ENCODE results near the gene HMGXB4. TPM values are rescaled to one million over a fixed set of nuclear protein-coding genes. Genes with fewer than 3 reads are reported as not detected.

HMGXB4 gene
- total and polyA plus RNA-seq, 7 experiments from 2014 or later = 12.2 to 39.1 (median 24.1) TPM

DNA sequence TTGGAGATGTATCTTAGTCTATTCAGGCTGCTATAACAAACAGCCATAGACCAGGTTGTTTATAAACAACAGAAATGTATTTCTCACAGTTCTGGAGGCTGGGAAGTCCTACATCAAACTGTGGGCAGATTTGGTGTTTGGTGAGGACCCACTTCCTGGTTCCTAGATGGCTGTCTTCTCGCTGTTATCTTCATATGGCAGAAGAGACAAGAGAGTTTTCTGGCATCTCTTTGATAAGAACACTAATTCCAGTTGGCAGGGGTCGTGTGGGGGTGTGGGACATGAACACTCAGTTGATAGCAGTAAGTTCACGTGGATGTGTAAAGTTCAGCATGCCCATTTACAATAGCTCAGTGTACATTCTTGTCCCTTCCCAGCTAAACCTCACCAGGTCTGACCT is 41.3 kb upstream of the HMGXB4 start:
- H3K27me3 Mint-ChIP-seq = peaks cover 4 to 12% (median 9%) of the 10 kb centered on the region in 5 donors
- intact Hi-C loops (cut with micrococcal nuclease) = no loop called here
- Histone ChIP-seq H3K27me3 (ENCODE audit: control insufficient read depth in 2 of 2, insufficient read depth in 2 of 2, low read length in 2 of 2) (no peaks in the 10 kb centered on the region), H3K9me3 (ENCODE audit: control insufficient read depth in 2 of 3, low read length in 3 of 3) (no peaks in the 10 kb centered on the region), H3K4me3 (ENCODE audit: low read length) (no peak overlapping the region), H3K4me1 (ENCODE audit: control insufficient read depth in 2 of 2, insufficient read depth in 2 of 2, low read length in 2 of 2) (no peaks in the 10 kb centered on the region), H3K27ac (ENCODE audit: low read depth, low read length) (no peak overlapping the region), H3K36me3 (ENCODE audit: control insufficient read depth in 2 of 3, insufficient read depth in 3 of 3, low read length in 3 of 3) (no peaks in the 10 kb centered on the region)
- H3K4me3 Mint-ChIP-seq = no peak overlapping the region
- DNase-seq (no peak), ATAC-seq (no peak)
- peaks cover 0 to 2% (median 0%) of the 10 kb centered on the region in 7 donors for H3K4me1 Mint-ChIP-seq
- peaks cover 0 to 5% (median 0%) of the 10 kb centered on the region in 11 donors for H3K9me3 Mint-ChIP-seq
- H3K36me3 Mint-ChIP-seq = peaks cover 0 to 1% (median 0%) of the 10 kb centered on the region in 5 donors
- H3K27ac Mint-ChIP-seq = no peak overlapping the region
- ChIA-PET CTCF (no interaction called here), POLR2A (no interaction called here)

DNA sequence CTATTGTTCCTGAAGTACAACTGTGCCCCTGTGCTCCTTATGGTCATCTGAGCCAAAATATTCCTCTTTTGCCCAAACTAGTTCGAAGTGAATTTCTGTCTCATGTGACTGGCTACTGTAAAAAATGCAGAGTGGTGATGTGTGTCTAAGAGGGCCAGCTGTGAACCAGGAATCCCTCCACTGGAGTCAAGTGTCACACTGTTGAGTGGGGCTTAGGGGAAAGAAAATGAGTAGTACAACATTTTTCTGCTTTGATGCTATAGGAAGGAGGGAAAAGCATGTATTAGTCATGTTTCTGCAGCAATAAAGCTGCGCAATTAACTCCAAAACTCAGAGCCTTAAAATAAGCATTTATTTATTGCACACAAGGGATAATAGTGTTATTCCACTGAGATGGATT is 39.8 kb upstream of the HMGXB4 start:
- Histone ChIP-seq H3K27me3 (ENCODE audit: control insufficient read depth in 2 of 2, insufficient read depth in 2 of 2, low read length in 2 of 2) (no peaks in the 10 kb centered on the region), H3K27ac (ENCODE audit: low read depth, low read length) (no peak overlapping the region), H3K4me3 (ENCODE audit: low read length) (no peak overlapping the region), H3K36me3 (ENCODE audit: control insufficient read depth in 2 of 3, insufficient read depth in 3 of 3, low read length in 3 of 3) (no peaks in the 10 kb centered on the region), H3K4me1 (ENCODE audit: control insufficient read depth in 2 of 2, insufficient read depth in 2 of 2, low read length in 2 of 2) (no peaks in the 10 kb centered on the region), H3K9me3 (ENCODE audit: control insufficient read depth in 2 of 3, low read length in 3 of 3) (no peaks in the 10 kb centered on the region)
- H3K36me3 Mint-ChIP-seq = peaks cover 0 to 1% (median 0%) of the 10 kb centered on the region in 5 donors
- H3K4me1 Mint-ChIP-seq = peaks cover 0 to 2% (median 0%) of the 10 kb centered on the region in 7 donors
- H3K4me3 Mint-ChIP-seq = no peak overlapping the region
- H3K27me3 Mint-ChIP-seq = peaks cover 4 to 16% (median 10%) of the 10 kb centered on the region in 5 donors
- DNase-seq (no peak), ATAC-seq (no peak)
- intact Hi-C loops (cut with micrococcal nuclease) = no loop called here
- POLR2A ChIA-PET = no interaction called here
- no peak overlapping the region for H3K27ac Mint-ChIP-seq
- H3K9me3 Mint-ChIP-seq = peaks cover 0 to 5% (median 0%) of the 10 kb centered on the region in 11 donors
- CTCF ChIA-PET = no interaction called here

DNA sequence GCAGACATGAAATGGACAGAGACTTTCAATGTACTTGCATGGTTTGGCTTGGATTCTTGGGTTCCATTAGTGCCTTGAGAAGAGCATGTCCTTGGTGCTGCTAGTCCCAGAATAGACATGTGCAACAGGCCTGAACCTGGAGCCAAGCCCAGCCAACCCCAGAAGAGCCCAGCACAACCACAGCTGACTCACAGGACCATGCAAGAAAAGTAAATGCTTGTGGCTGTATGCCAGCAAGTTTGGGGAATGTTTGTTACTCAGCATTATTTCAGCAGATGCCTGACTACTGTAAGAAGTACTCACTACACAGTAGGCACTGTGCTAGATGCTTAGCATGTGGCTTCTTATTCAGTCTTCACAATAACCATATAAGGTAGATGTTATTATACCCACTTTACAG is 39.2 kb upstream of the HMGXB4 start:
- Mint-ChIP-seq H3K4me1 (peaks cover 0 to 2% (median 0%) of the 10 kb centered on the region in 7 donors), H3K27ac (no peak overlapping the region), H3K27me3 (peaks cover 4 to 19% (median 15%) of the 10 kb centered on the region in 5 donors), H3K4me3 (no peak overlapping the region), H3K36me3 (peaks cover 0 to 1% (median 0%) of the 10 kb centered on the region in 5 donors), H3K9me3 (peaks cover 0 to 5% (median 0%) of the 10 kb centered on the region in 11 donors)
- intact Hi-C loops (cut with micrococcal nuclease) = no loop called here
- H3K4me3 ChIP-seq (ENCODE audit: low read length) = no peak overlapping the region
- H3K9me3 ChIP-seq (ENCODE audit: control insufficient read depth in 2 of 3, low read length in 3 of 3) = no peaks in the 10 kb centered on the region
- DNase-seq (no peak), ATAC-seq (no peak)
- H3K27ac ChIP-seq (ENCODE audit: low read depth, low read length) = no peak overlapping the region
- no peaks in the 10 kb centered on the region for H3K36me3 ChIP-seq (ENCODE audit: control insufficient read depth in 2 of 3, insufficient read depth in 3 of 3, low read length in 3 of 3)
- CTCF ChIA-PET = no interaction called here
- POLR2A ChIA-PET = no interaction called here
- H3K4me1 ChIP-seq (ENCODE audit: control insufficient read depth in 2 of 2, insufficient read depth in 2 of 2, low read length in 2 of 2) = no peaks in the 10 kb centered on the region
- H3K27me3 ChIP-seq (ENCODE audit: control insufficient read depth in 2 of 2, insufficient read depth in 2 of 2, low read length in 2 of 2) = no peaks in the 10 kb centered on the region

DNA sequence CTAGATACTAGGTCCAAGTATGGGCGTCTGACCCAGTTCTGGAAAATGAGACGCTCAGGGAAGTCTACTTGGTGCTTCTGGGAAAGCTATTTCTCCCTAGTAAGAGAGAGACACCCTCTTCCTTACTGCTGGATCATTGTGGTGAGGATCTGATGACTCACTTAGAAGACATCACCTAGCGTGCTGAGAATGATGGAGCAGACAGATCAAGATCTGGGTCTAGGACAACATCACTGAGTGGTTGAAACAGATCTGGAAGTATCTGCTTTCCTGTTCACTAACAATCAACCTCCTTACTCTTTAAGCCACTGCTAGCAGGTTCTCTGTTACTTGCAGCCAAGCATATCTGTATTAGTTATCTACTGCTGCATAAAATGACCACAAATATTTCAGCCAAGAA is 38.3 kb upstream of the HMGXB4 start:
- H3K4me3 Mint-ChIP-seq = no peak overlapping the region
- H3K9me3 Mint-ChIP-seq = peaks cover 0 to 2% (median 0%) of the 10 kb centered on the region in 11 donors
- intact Hi-C loops (cut with micrococcal nuclease) = no loop called here
- ChIA-PET POLR2A (no interaction called here), CTCF (no interaction called here)
- Histone ChIP-seq H3K4me1 (ENCODE audit: control insufficient read depth in 2 of 2, insufficient read depth in 2 of 2, low read length in 2 of 2) (no peaks in the 10 kb centered on the region), H3K36me3 (ENCODE audit: control insufficient read depth in 2 of 3, insufficient read depth in 3 of 3, low read length in 3 of 3) (no peaks in the 10 kb centered on the region), H3K4me3 (ENCODE audit: low read length) (no peak overlapping the region), H3K27ac (ENCODE audit: low read depth, low read length) (no peak overlapping the region), H3K27me3 (ENCODE audit: control insufficient read depth in 2 of 2, insufficient read depth in 2 of 2, low read length in 2 of 2) (no peaks in the 10 kb centered on the region), H3K9me3 (ENCODE audit: control insufficient read depth in 2 of 3, low read length in 3 of 3) (no peaks in the 10 kb centered on the region)
- H3K4me1 Mint-ChIP-seq = peaks cover 0 to 2% (median 0%) of the 10 kb centered on the region in 7 donors
- DNase-seq (no peak), ATAC-seq (no peak)
- H3K27ac Mint-ChIP-seq = no peak overlapping the region
- H3K36me3 Mint-ChIP-seq = no peaks in the 10 kb centered on the region
- H3K27me3 Mint-ChIP-seq = peaks cover 5 to 19% (median 16%) of the 10 kb centered on the region in 5 donors

- Histone ChIP-seq H3K4me1 (ENCODE audit: control insufficient read depth in 2 of 2, insufficient read depth in 2 of 2, low read length in 2 of 2) (no peaks in the 10 kb centered on the region), H3K36me3 (ENCODE audit: control insufficient read depth in 2 of 3, insufficient read depth in 3 of 3, low read length in 3 of 3) (no peaks in the 10 kb centered on the region), H3K27me3 (ENCODE audit: control insufficient read depth in 2 of 2, insufficient read depth in 2 of 2, low read length in 2 of 2) (no peaks in the 10 kb centered on the region), H3K9me3 (ENCODE audit: control insufficient read depth in 2 of 3, low read length in 3 of 3) (no peaks in the 10 kb centered on the region), H3K4me3 (ENCODE audit: low read length) (no peak overlapping the region), H3K27ac (ENCODE audit: low read depth, low read length) (no peak overlapping the region)
- ATAC-seq (no peak), DNase-seq (no peak)
- ChIA-PET POLR2A (no interaction called here), CTCF (no interaction called here)
- Mint-ChIP-seq H3K4me3 (no peak overlapping the region), H3K27ac (no peak overlapping the region), H3K4me1 (peaks cover 0 to 2% (median 0%) of the 10 kb centered on the region in 7 donors), H3K27me3 (peaks cover 6 to 23% (median 17%) of the 10 kb centered on the region in 5 donors), H3K9me3 (no peaks in the 10 kb centered on the region), H3K36me3 (no peaks in the 10 kb centered on the region)
- intact Hi-C loops (cut with micrococcal nuclease) = no loop called here
Measured at GRCh38 chr22:35220221-35220620, 37.1 kb upstream of the HMGXB4 start.

- no peaks in the 10 kb centered on the region for H3K4me1 ChIP-seq (ENCODE audit: control insufficient read depth in 2 of 2, insufficient read depth in 2 of 2, low read length in 2 of 2)
- no peaks in the 10 kb centered on the region for H3K9me3 ChIP-seq (ENCODE audit: control insufficient read depth in 2 of 3, low read length in 3 of 3)
- Mint-ChIP-seq H3K27me3 (peaks cover 2 to 37% (median 23%) of the 10 kb centered on the region in 5 donors), H3K9me3 (peaks cover 0 to 4% (median 0%) of the 10 kb centered on the region in 11 donors), H3K4me3 (no peak overlapping the region), H3K4me1 (peaks cover 0 to under 1% (median 0%) of the 10 kb centered on the region in 7 donors), H3K36me3 (no peaks in the 10 kb centered on the region), H3K27ac (no peak overlapping the region)
- ChIA-PET CTCF (no interaction called here), POLR2A (no interaction called here)
- no peaks in the 10 kb centered on the region for H3K27me3 ChIP-seq (ENCODE audit: control insufficient read depth in 2 of 2, insufficient read depth in 2 of 2, low read length in 2 of 2)
- no peak overlapping the region for H3K27ac ChIP-seq (ENCODE audit: low read depth, low read length)
- intact Hi-C loops (cut with micrococcal nuclease) = no loop called here
- DNase-seq = no peak
- ATAC-seq = no peak
- no peak overlapping the region for H3K4me3 ChIP-seq (ENCODE audit: low read length)
- H3K36me3 ChIP-seq (ENCODE audit: control insufficient read depth in 2 of 3, insufficient read depth in 3 of 3, low read length in 3 of 3) = no peaks in the 10 kb centered on the region
Measured at GRCh38 chr22:35225010-35225409, 32.3 kb upstream of the HMGXB4 start.

DNA sequence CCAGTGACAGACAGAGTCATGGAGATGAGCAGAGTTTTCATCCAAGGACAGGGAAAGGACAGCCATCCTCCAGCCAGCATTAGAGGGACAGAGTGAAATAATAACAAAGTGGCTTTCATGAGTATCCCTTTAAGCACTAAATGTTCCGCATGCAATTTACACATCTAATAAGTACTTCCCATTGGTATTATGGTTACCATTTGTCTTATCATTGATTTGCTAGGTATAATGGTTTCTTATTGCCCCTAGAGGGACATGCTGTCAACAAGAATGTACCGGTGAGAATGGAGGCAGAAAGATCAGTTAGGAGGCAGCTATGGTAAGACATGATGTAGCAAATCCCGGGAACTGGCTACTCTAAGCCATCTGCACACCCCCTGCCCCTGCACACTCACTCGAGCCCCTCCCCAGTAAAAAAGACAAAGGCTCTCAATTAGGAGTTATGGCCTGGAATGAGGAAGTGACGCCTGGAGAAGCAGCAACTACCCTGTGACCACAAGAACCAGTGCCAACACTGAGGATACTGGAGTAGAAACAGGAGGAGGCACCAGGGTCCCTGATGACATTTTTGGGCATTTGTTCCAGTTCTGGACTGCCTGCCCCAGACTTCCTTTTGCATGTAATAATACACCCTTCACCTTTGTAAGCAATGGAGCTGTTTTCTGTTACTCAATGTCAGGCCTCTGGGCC is 30.2 kb upstream of the HMGXB4 start:
- ATAC-seq = no peak

More for the DNA sequence above, 30.2 kb upstream of the HMGXB4 start:
- peaks cover 4 to 17% (median 6%) of the 10 kb centered on the region in 7 donors for H3K4me1 Mint-ChIP-seq
- no peaks in the 10 kb centered on the region for H3K36me3 ChIP-seq (ENCODE audit: control insufficient read depth in 2 of 3, insufficient read depth in 3 of 3, low read length in 3 of 3)
- DNase-seq = no peak
- no peak overlapping the region for H3K27ac Mint-ChIP-seq
- no peaks in the 10 kb centered on the region for H3K9me3 ChIP-seq (ENCODE audit: control insufficient read depth in 2 of 3, low read length in 3 of 3)
- H3K4me3 Mint-ChIP-seq = no peak overlapping the region
- CTCF ChIA-PET = no interaction called here
- H3K4me1 ChIP-seq (ENCODE audit: control insufficient read depth in 2 of 2, insufficient read depth in 2 of 2, low read length in 2 of 2) = no peaks in the 10 kb centered on the region
- H3K4me3 ChIP-seq (ENCODE audit: low read length) = no peak overlapping the region
- H3K27ac ChIP-seq (ENCODE audit: low read depth, low read length) = no peak overlapping the region
- H3K9me3 Mint-ChIP-seq = peaks cover 0 to 4% (median 0%) of the 10 kb centered on the region in 11 donors
- H3K27me3 ChIP-seq (ENCODE audit: control insufficient read depth in 2 of 2, insufficient read depth in 2 of 2, low read length in 2 of 2) = no peaks in the 10 kb centered on the region
- H3K27me3 Mint-ChIP-seq = peaks cover 2 to 41% (median 27%) of the 10 kb centered on the region in 5 donors
- intact Hi-C loops (cut with micrococcal nuclease) = no loop called here
- POLR2A ChIA-PET = no interaction called here
- H3K36me3 Mint-ChIP-seq = no peaks in the 10 kb centered on the region

All from naive thymus-derived CD4-positive, alpha-beta T cell (primary cell).